ENCODE measurements around the gene PIEZO2. TPM values are rescaled to one million over a fixed set of nuclear protein-coding genes. Genes with fewer than 3 reads are reported as not detected.

PIEZO2 gene
- total RNA-seq, 1 donor from 2014 or later, result 5.3 TPM

DNA sequence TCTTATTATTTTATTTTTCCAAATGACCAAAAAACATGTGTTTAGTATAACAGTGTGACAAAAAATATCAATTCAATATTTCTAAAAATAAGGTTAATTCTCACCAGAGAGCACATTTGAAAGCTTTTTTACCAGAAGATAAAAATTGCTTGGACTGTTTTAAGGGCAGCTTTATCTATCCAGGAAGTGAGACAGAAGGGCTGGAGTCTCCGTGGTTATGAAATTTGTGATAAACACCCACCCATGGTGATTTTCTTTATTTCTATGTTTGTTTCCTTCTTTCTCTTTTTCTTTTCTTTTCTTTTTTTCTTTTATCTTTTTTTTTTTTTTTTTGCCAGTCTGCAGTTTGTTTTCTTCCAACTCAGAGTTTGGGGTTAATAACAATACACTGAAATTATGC is 298.5 kb downstream of the PIEZO2 start:
- no peak for FAIRE-seq
- Histone ChIP-seq H3K4me2 (ENCODE audit: low read length) (no peak overlapping the region), H3K9ac (ENCODE audit: low read length) (no peak overlapping the region), H3K27me3 (ENCODE audit: insufficient read depth, low read length) (peaks cover 6% of the 10 kb centered on the region), H4K20me1 (ENCODE audit: insufficient read depth, low read length) (no peaks in the 10 kb centered on the region), H3K9me3 (ENCODE audit: insufficient read depth, low read depth, low read length) (no peaks in the 10 kb centered on the region), H3K36me3 (ENCODE audit: insufficient read depth, low read length) (no peaks in the 10 kb centered on the region), H2AFZ (ENCODE audit: low read depth, low read length) (no peak overlapping the region), H3K4me1 (ENCODE audit: insufficient read depth, low read length) (no peaks in the 10 kb centered on the region), H3K27ac (ENCODE audit: low read depth, low read length) (no peak overlapping the region), H3K4me3 (ENCODE audit: insufficient read depth, low read depth, low read length) (no peak overlapping the region), H3K79me2 (ENCODE audit: insufficient read depth, low read length) (no peaks in the 10 kb centered on the region)
- Mint-ChIP-seq H3K27ac (ENCODE audit: unreplicated experiment) (no peak overlapping the region), H3K9me3 (ENCODE audit: unreplicated experiment) (no peaks in the 10 kb centered on the region), H3K36me3 (ENCODE audit: low read depth, unreplicated experiment) (no peaks in the 10 kb centered on the region), H3K4me1 (ENCODE audit: low read depth, unreplicated experiment) (no peaks in the 10 kb centered on the region), H3K27me3 (ENCODE audit: low read depth, unreplicated experiment) (no peaks in the 10 kb centered on the region), H3K4me3 (ENCODE audit: unreplicated experiment) (no peak overlapping the region)
- DNase-seq (ENCODE audit: low read depth), result no peak
- TF ChIP-seq, protein P1, sequence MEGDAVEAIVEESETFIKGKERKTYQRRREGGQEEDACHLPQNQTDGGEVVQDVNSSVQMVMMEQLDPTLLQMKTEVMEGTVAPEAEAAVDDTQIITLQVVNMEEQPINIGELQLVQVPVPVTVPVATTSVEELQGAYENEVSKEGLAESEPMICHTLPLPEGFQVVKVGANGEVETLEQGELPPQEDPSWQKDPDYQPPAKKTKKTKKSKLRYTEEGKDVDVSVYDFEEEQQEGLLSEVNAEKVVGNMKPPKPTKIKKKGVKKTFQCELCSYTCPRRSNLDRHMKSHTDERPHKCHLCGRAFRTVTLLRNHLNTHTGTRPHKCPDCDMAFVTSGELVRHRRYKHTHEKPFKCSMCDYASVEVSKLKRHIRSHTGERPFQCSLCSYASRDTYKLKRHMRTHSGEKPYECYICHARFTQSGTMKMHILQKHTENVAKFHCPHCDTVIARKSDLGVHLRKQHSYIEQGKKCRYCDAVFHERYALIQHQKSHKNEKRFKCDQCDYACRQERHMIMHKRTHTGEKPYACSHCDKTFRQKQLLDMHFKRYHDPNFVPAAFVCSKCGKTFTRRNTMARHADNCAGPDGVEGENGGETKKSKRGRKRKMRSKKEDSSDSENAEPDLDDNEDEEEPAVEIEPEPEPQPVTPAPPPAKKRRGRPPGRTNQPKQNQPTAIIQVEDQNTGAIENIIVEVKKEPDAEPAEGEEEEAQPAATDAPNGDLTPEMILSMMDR (IDR thresholded peaks at IDR 0.05; ENCODE audit: insufficient read depth, low read depth, low read length), result no peak
- TF ChIP-seq EZH2 (IDR thresholded peaks at IDR 0.05; ENCODE audit: insufficient read depth, low read length), result no peak

DNA sequence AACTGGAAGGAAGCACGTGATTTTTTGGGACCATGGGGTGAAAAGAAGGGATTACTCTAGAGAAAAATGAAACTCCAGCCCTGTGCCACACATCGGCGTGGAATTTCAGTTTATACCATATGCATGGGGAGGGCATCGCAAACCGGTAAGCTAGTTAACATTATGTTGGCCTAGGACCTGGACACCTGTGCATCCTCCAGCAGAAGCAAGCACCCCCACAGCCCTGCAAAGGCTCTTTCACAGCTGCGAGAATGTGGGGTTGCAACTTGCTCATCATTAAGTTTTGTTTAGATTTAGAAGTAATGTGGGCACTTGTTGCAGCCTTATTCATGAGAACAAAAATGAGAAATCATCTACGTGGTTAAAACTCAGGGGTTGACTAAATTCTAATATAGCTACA is 299.2 kb downstream of the PIEZO2 start:
- Histone ChIP-seq H3K4me3 (ENCODE audit: insufficient read depth, low read depth, low read length) (no peak overlapping the region), H3K4me2 (ENCODE audit: low read length) (no peak overlapping the region), H3K9ac (ENCODE audit: low read length) (no peak overlapping the region), H4K20me1 (ENCODE audit: insufficient read depth, low read length) (no peaks in the 10 kb centered on the region), H2AFZ (ENCODE audit: low read depth, low read length) (no peak overlapping the region), H3K36me3 (ENCODE audit: insufficient read depth, low read length) (no peaks in the 10 kb centered on the region), H3K27me3 (ENCODE audit: insufficient read depth, low read length) (peaks cover 6% of the 10 kb centered on the region), H3K4me1 (ENCODE audit: insufficient read depth, low read length) (no peaks in the 10 kb centered on the region), H3K79me2 (ENCODE audit: insufficient read depth, low read length) (no peaks in the 10 kb centered on the region), H3K27ac (ENCODE audit: low read depth, low read length) (no peak overlapping the region), H3K9me3 (ENCODE audit: insufficient read depth, low read depth, low read length) (no peaks in the 10 kb centered on the region)
- no peak for TF ChIP-seq EZH2 (IDR thresholded peaks at IDR 0.05; ENCODE audit: insufficient read depth, low read length)
- TF ChIP-seq, protein P1 (IDR thresholded peaks at IDR 0.05; ENCODE audit: insufficient read depth, low read depth, low read length), result no peak
- Mint-ChIP-seq H3K4me3 (ENCODE audit: unreplicated experiment) (no peak overlapping the region), H3K27ac (ENCODE audit: unreplicated experiment) (no peak overlapping the region), H3K9me3 (ENCODE audit: unreplicated experiment) (no peaks in the 10 kb centered on the region), H3K27me3 (ENCODE audit: low read depth, unreplicated experiment) (no peaks in the 10 kb centered on the region), H3K4me1 (ENCODE audit: low read depth, unreplicated experiment) (no peaks in the 10 kb centered on the region), H3K36me3 (ENCODE audit: low read depth, unreplicated experiment) (no peaks in the 10 kb centered on the region)
- DNase-seq (ENCODE audit: low read depth) (no peak), FAIRE-seq (no peak)

DNA sequence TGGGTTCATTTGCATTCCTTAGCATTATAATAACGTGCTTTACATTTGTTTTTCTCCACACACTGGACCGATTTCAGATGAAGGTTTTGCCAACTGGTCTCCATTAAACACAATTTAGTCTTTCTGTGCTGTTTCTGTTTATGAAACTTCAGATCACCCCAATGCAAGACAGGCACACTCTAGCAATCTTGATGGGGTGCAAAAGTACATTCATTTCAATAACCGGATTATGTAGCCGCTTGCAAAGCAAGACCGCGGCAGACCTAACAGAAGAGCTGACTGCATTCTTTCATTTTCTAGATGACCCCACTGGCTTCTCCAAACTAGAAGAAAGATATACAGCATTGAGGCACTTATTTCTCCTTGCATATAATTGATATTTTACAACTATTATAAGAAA is 301.5 kb downstream of the PIEZO2 start:
- Histone ChIP-seq H2AFZ (ENCODE audit: low read depth, low read length) (no peak overlapping the region), H3K27ac (ENCODE audit: low read depth, low read length) (no peak overlapping the region), H3K4me1 (ENCODE audit: insufficient read depth, low read length) (no peaks in the 10 kb centered on the region), H3K9ac (ENCODE audit: low read length) (no peak overlapping the region), H3K4me3 (ENCODE audit: insufficient read depth, low read depth, low read length) (no peak overlapping the region), H3K4me2 (ENCODE audit: low read length) (no peak overlapping the region), H3K9me3 (ENCODE audit: insufficient read depth, low read depth, low read length) (no peaks in the 10 kb centered on the region), H3K79me2 (ENCODE audit: insufficient read depth, low read length) (no peaks in the 10 kb centered on the region), H3K36me3 (ENCODE audit: insufficient read depth, low read length) (no peaks in the 10 kb centered on the region), H4K20me1 (ENCODE audit: insufficient read depth, low read length) (no peaks in the 10 kb centered on the region), H3K27me3 (ENCODE audit: insufficient read depth, low read length) (peaks cover 6% of the 10 kb centered on the region)
- Mint-ChIP-seq H3K36me3 (ENCODE audit: low read depth, unreplicated experiment) (no peaks in the 10 kb centered on the region), H3K4me3 (ENCODE audit: unreplicated experiment) (no peak overlapping the region), H3K27ac (ENCODE audit: unreplicated experiment) (no peak overlapping the region), H3K4me1 (ENCODE audit: low read depth, unreplicated experiment) (no peaks in the 10 kb centered on the region), H3K9me3 (ENCODE audit: unreplicated experiment) (no peaks in the 10 kb centered on the region), H3K27me3 (ENCODE audit: low read depth, unreplicated experiment) (no peaks in the 10 kb centered on the region)
- FAIRE-seq, result no peak
- DNase-seq (ENCODE audit: low read depth), result no peak
- TF ChIP-seq EZH2 (IDR thresholded peaks at IDR 0.05; ENCODE audit: insufficient read depth, low read length), result no peak
- TF ChIP-seq, protein P1 (IDR thresholded peaks at IDR 0.05; ENCODE audit: insufficient read depth, low read depth, low read length), result no peak
